Naive B cell (primary cell): ENCODE results near the gene SDHAF1. TPM values are rescaled to one million over a fixed set of nuclear protein-coding genes. Genes with fewer than 3 reads are reported as not detected.

ENCODE experiments used
- ATAC-seq, 2 donors: fragments of 150-1000 bp; cut with Tn5 transposase; 2 replicates each; pipeline ENCODE4 v1.10.0; 2021; ENCODE audit warnings: low read depth in 2 of 2, mild to moderate bottlenecking in 2 of 2, moderate library complexity in 2 of 2
- DNase-seq: peaks from one replicate; pipeline ENCODE4 v3.0.0; 2022
- H3K27ac Mint-ChIP-seq, 6 donors: one replicate each; pipeline ENCODE4 v1.8.0; 2020 to 2022; ENCODE audit warnings: mild to moderate bottlenecking in 6 of 6, mixed read lengths in 6 of 6, moderate library complexity in 5 of 6, inconsistent platforms in 2 of 6
- H3K27me3 Mint-ChIP-seq, 3 donors: one replicate each; pipeline ENCODE4 v1.8.0; 2021 to 2022; ENCODE audit warnings: mixed read lengths in 3 of 3, mild to moderate bottlenecking in 1 of 3
- H3K36me3 Mint-ChIP-seq, 2 donors: one replicate each; pipeline ENCODE4 v1.8.0; 2020 to 2022; ENCODE audit warnings: mixed read lengths in 2 of 2, inconsistent platforms in 1 of 2, mild to moderate bottlenecking in 1 of 2
- H3K4me1 Mint-ChIP-seq, 3 donors: one replicate each; pipeline ENCODE4 v1.8.0; 2020 to 2022; ENCODE audit warnings: mixed read lengths in 3 of 3, inconsistent platforms in 1 of 3, mild to moderate bottlenecking in 1 of 3, moderate library complexity in 1 of 3
- H3K4me3 Mint-ChIP-seq, 8 donors: one replicate each; pipeline ENCODE4 v1.8.0; 2020 to 2022; ENCODE audit warnings: mild to moderate bottlenecking in 8 of 8, mixed read lengths in 8 of 8, moderate library complexity in 8 of 8, inconsistent platforms in 2 of 8
- H3K9me3 Mint-ChIP-seq, 7 donors: one replicate each; pipeline ENCODE4 v1.8.0; 2020 to 2022; ENCODE audit warnings: mixed read lengths in 7 of 7, mild to moderate bottlenecking in 5 of 7, inconsistent platforms in 2 of 7, moderate library complexity in 1 of 7
- polyA plus RNA-seq, 6 donors: library from polyadenylated mRNA; unstranded; fragments of 300-500 nt; fragmentation: Illumina TruSeq; gene quantifications; one replicate each; pipeline ENCODE4 v1.2.3, GENCODE V29; 2021; ENCODE audit warnings: low read depth in 6 of 6

Gene SDHAF1
- polyA plus RNA-seq, 6 donors from 2014 or later = 30.0 to 58.0 (median 48.8) TPM

DNA sequence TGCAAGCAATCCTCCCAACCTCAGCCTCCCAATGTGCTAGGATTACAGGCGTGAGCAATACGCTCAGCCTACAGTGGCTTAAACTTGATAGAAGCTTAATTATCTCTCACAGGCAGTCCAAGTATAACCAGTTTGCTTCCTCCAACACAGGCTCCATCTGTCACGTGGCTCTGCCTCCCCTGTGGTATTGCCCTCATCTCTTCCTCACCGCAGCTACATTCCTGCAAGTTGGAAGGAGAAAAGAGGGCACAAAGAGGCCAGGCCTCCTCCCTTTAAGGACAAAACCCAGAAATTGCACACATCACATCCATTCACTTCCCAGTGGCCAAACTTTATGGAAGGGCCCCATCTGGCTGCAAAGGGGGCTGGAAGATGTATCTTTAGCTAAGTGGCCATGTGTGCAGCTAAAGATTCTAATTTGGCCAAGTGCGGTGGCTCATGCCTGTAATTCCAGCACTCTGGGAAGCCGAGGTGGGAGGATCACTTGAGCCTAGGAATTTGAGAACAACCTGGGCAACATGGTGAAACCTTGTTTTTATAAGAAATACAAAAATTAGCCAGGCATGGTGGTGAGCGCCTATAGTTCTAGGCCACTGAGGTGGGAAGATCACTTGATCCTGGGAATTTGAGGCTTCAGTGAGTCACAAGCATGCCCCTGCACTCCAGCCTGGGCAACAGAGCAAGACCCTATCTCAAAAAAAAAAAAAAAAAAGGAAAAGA is 3.1 kb upstream of the SDHAF1 start:
- Mint-ChIP-seq H3K9me3 (no peaks in the 10 kb centered on the region), H3K27ac (no peak overlapping the region), H3K4me3 (peak overlapping the region in 2 of 8 donors; percentile 50 to 94), H3K4me1 (peaks cover 19 to 29% (median 28%) of the 10 kb centered on the region in 3 donors), H3K36me3 (no peaks in the 10 kb centered on the region), H3K27me3 (peaks cover 0 to under 1% (median 0%) of the 10 kb centered on the region in 3 donors)
- DNase-seq (no peak), ATAC-seq (no peak)

DNA sequence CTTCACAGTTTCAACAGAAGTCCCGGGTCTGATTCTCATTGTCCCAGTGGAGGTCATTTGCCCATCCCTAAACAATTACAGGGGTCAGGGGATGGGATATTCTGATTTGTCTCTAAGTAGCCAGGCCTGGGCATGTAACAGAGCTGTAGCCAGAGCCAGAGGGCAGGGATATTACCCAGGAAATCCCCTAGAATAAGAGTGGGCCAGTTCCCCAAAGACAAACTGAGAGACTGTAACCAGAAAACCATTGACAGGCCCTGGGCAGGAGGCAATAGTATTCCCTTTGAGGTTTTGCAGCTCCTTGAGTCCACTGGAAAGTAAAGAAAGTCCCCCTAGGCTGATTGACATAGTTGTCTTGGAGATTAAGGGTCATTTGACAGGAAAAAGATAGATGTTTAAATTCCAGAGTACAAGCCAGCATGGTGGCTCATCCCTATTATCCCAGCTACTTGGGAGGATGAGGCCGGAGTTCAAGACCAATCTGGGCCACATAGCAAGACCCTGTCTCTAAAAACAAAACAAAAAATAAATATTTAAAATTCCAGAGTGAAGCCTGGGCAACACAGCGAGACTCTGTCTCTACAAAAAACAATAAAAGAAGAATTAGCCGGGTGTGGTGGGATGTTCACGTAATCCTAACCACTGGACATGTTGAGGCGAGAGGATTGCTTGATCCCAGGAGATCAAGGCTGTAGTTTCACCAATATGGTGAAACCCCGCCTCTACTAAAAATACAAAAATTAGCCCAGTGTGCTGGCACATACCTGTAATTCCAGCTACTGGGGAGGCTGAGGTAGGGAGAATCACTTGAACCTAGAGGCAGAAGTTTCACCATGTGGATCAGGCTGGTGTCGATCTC is 1.9 kb upstream of the SDHAF1 start:
- no peak for DNase-seq
- H3K9me3 Mint-ChIP-seq = no peaks in the 10 kb centered on the region
- no peak for ATAC-seq
- H3K4me3 Mint-ChIP-seq = peak overlapping the region in 5 of 8 donors; percentile 18 to 95 (median 82)
- H3K27me3 Mint-ChIP-seq = no peaks in the 10 kb centered on the region
- H3K36me3 Mint-ChIP-seq = peaks cover 0 to 4% of the 10 kb centered on the region in 2 donors
- H3K4me1 Mint-ChIP-seq = peaks cover 25 to 35% (median 32%) of the 10 kb centered on the region in 3 donors
- peak overlapping the region in 2 of 6 donors; percentile 29 to 36 for H3K27ac Mint-ChIP-seq

- H3K9me3 Mint-ChIP-seq = no peaks in the 10 kb centered on the region
- peak; percentile 13 for DNase-seq
These were observed 927 bp upstream of the SDHAF1 start for GRCh38 chr19:35993923-35994598.

DNA sequence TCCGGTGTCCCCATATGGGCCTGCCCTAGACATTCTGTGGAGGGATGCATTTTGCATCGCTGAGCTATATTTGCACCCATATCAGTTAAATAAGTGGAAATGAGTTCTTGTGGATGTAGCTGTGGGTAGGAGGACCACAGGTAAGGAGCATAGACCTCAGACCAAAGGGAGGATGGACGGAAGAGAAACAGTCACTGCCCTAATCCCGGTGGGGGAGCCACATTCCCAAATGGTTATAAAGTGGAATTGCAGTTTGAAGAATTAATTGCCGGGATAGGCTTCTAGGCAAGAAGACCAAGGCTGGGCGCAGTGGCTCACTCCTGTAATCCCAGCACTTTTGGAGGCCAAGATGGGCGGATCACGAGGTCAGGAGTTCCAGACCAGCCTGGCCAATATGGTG is 1.8 kb downstream of the SDHAF1 start:
- no peaks in the 10 kb centered on the region for H3K9me3 Mint-ChIP-seq
- ATAC-seq (no peak), DNase-seq (no peak)
- peak overlapping the region; percentile 29 to 98 (median 90) for H3K4me3 Mint-ChIP-seq
- no peaks in the 10 kb centered on the region for H3K27me3 Mint-ChIP-seq
- peaks cover 0 to 4% of the 10 kb centered on the region in 2 donors for H3K36me3 Mint-ChIP-seq
- peaks cover 33 to 47% (median 42%) of the 10 kb centered on the region in 3 donors for H3K4me1 Mint-ChIP-seq
- peak overlapping the region in 3 of 6 donors; percentile 56 to 93 (median 56) for H3K27ac Mint-ChIP-seq

More at GRCh38 chr19:35993923-35994598, 927 bp upstream of the SDHAF1 start:
- Mint-ChIP-seq H3K27me3 (no peaks in the 10 kb centered on the region), H3K4me1 (peaks cover 25 to 36% (median 34%) of the 10 kb centered on the region in 3 donors), H3K27ac (peak overlapping the region in 4 of 6 donors; percentile 39 to 93 (median 70)), H3K4me3 (peak overlapping the region; percentile 76 to 98 (median 94)), H3K36me3 (peaks cover 0 to 4% of the 10 kb centered on the region in 2 donors)
- no peak for ATAC-seq

GRCh38 chr19:36001605-36002004 is 6.6 kb downstream of the SDHAF1 start:
- no peak for ATAC-seq
- no peaks in the 10 kb centered on the region for H3K9me3 Mint-ChIP-seq
- H3K4me1 Mint-ChIP-seq = peaks cover 22 to 25% (median 24%) of the 10 kb centered on the region in 3 donors
- H3K36me3 Mint-ChIP-seq = peaks cover 0 to 4% of the 10 kb centered on the region in 2 donors
- H3K4me3 Mint-ChIP-seq = no peak overlapping the region
- peak overlapping the region in 1 of 6 donors; percentile 12 for H3K27ac Mint-ChIP-seq
- no peak for DNase-seq
- no peaks in the 10 kb centered on the region for H3K27me3 Mint-ChIP-seq

- no peak for DNase-seq
- peaks cover 12% of the 10 kb centered on the region in 3 donors for H3K4me1 Mint-ChIP-seq
- no peak overlapping the region for H3K4me3 Mint-ChIP-seq
- H3K36me3 Mint-ChIP-seq = no peaks in the 10 kb centered on the region
- H3K27me3 Mint-ChIP-seq = peaks cover 0 to 3% (median 0%) of the 10 kb centered on the region in 3 donors
- ATAC-seq = no peak
- peak overlapping the region in 1 of 6 donors; percentile 78 for H3K27ac Mint-ChIP-seq
- no peaks in the 10 kb centered on the region for H3K9me3 Mint-ChIP-seq
These were observed 8.3 kb downstream of the SDHAF1 start for GRCh38 chr19:36003284-36003683.

GRCh38 chr19:36006955-36007354 is 12.0 kb downstream of the SDHAF1 start:
- no peaks in the 10 kb centered on the region for H3K9me3 Mint-ChIP-seq
- ATAC-seq = no peak

GRCh38 chr19:36008336-36008978 is 13.5 kb downstream of the SDHAF1 start, which contains the start of gene SYNE4:
TSS of gene SYNE4 (minus strand) at chr19:36008813. CDS start at chr19:36008681, 132 bp downstream.
- H3K4me1 Mint-ChIP-seq = peaks cover 19 to 27% (median 20%) of the 10 kb centered on the region in 3 donors
- peaks cover 0 to 17% (median 10%) of the 10 kb centered on the region in 3 donors for H3K27me3 Mint-ChIP-seq
- no peak for DNase-seq
- H3K27ac Mint-ChIP-seq = peak within 1 kb of the TSS in 5 of 6 donors; percentile 2 to 86 (median 57)
- peak within 1 kb of the TSS; percentile 40 to 79 (median 68) for H3K4me3 Mint-ChIP-seq
- H3K9me3 Mint-ChIP-seq = no peaks in the 10 kb centered on the region
- no peaks in the 10 kb centered on the region for H3K36me3 Mint-ChIP-seq
- no peak for ATAC-seq

More at GRCh38 chr19:36006955-36007354, 12.0 kb downstream of the SDHAF1 start:
- Mint-ChIP-seq H3K27ac (peak overlapping the region in 1 of 6 donors; percentile 52), H3K36me3 (no peaks in the 10 kb centered on the region), H3K4me1 (peaks cover 14 to 21% (median 16%) of the 10 kb centered on the region in 3 donors), H3K27me3 (peaks cover 0 to 17% (median 10%) of the 10 kb centered on the region in 3 donors), H3K4me3 (peak overlapping the region in 1 of 8 donors; percentile 30)
- no peak for DNase-seq

DNA sequence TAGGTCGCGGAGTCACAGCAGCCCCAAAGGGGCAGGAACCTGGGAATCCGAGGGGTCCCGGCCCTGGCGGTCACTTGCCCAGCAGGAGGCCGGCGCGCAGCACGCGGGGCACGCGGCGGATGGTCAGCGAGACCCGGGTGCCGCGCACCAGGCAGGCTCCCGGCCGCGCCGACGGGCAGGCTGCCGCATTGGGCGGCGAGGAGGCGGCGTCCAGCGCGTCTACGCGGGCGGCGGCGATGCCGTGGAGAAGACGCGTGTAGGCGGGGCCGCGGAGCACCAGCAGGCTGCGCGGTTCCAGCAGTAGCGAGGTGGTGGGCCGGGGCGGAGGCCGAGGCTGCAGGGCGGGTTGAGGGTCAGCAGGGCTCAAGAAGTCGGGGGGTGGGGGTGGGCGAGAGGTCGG is 14.2 kb downstream of the SDHAF1 start:
- Mint-ChIP-seq H3K27ac (no peak overlapping the region), H3K4me1 (peaks cover 26 to 35% (median 28%) of the 10 kb centered on the region in 3 donors)

DNA sequence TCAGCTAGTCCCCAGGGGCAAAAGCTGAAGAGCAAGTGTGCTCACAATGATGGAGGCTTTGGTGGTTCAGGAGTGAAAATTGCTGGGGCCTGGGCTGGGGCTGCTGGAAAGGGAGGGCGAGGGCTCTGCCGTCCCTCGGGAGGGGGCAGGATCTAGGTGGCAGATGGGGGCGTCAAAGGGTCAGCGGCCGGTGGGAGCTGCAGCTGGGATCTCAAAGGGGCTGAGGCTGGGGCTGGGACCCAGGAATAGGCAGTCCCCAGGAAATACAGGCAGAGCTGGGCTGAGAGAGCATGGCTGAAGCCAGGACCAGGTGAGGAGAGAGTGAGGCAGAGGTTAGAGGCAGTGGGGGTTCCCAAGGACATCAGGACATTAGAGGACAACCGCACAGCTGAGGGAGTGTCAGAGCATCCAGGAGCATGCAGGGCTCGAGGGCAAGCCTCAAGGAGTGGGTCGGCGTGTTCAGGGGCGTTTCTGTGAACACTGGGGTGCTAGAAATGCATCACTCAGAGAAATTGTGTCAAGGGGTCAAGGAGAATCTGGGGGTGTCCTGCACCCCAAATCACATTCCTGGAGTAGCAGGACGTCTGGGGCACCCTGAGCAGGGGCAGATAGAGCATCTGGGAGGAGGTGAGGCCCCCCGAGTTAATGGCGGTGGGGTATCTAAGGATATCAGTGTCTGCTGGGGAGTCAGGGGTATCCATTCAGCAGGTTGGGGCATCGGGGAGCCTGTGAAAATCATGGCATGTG is 14.8 kb downstream of the SDHAF1 start:
- H3K4me1 Mint-ChIP-seq = peaks cover 32 to 41% (median 33%) of the 10 kb centered on the region in 3 donors
- no peaks in the 10 kb centered on the region for H3K36me3 Mint-ChIP-seq
- peak overlapping the region in 1 of 6 donors; percentile 57 for H3K27ac Mint-ChIP-seq
- peak overlapping the region; percentile 27 to 79 (median 60) for H3K4me3 Mint-ChIP-seq
- no peaks in the 10 kb centered on the region for H3K9me3 Mint-ChIP-seq
- no peak for ATAC-seq
- H3K27me3 Mint-ChIP-seq = peaks cover 0 to 17% (median 10%) of the 10 kb centered on the region in 3 donors
- no peak for DNase-seq

More for the DNA sequence above, 14.2 kb downstream of the SDHAF1 start:
- H3K4me3 Mint-ChIP-seq = peak overlapping the region in 7 of 8 donors; percentile 27 to 79 (median 65)
- ATAC-seq = no peak
- H3K36me3 Mint-ChIP-seq = no peaks in the 10 kb centered on the region
- H3K9me3 Mint-ChIP-seq = no peaks in the 10 kb centered on the region
- peaks cover 0 to 17% (median 10%) of the 10 kb centered on the region in 3 donors for H3K27me3 Mint-ChIP-seq
- DNase-seq = no peak

DNA sequence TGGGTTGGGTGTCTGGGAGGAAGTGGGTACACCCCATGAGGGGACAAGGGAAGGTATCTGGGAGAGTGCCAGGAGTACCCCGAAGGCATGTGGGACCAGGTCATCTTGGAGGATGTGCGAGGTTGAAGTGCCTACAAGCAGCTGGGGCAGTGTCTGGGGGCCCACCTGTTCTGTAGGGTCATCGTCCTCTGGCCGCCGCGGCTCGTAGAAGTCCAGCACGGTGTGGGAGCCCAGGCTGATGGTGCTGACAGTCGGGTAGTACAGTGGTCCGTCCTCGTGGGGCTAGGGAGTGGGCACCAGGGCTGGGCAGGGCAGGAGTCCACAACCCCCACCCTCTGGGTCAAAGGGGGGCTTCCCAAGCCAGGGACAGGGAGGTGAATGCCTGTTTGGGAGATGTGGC is 15.4 kb downstream of the SDHAF1 start:
- Mint-ChIP-seq H3K27me3 (peaks cover 0 to 17% (median 10%) of the 10 kb centered on the region in 3 donors), H3K27ac (no peak overlapping the region), H3K4me3 (peak overlapping the region in 4 of 8 donors; percentile 39 to 65 (median 57)), H3K9me3 (no peaks in the 10 kb centered on the region), H3K4me1 (peaks cover 33 to 47% (median 38%) of the 10 kb centered on the region in 3 donors), H3K36me3 (no peaks in the 10 kb centered on the region)
- ATAC-seq = no peak
- DNase-seq = no peak
